Muscle layer of duodenum (tissue), 2 donors: ENCODE measurements around the gene CISH.

ENCODE experiments used
- H3K27ac ChIP-seq: one replicate; pipeline ENCODE4 v1.7.0; 2013; ENCODE audit warnings: mild to moderate bottlenecking, low read length
- H3K27me3 ChIP-seq: one replicate; pipeline ENCODE4 v1.7.0; 2013; ENCODE audit warnings: low read depth, mild to moderate bottlenecking, control low read depth, low read length
- H3K36me3 ChIP-seq, 2 donors: one replicate each; pipeline ENCODE4 v1.7.0; 2013; ENCODE audit warnings: low read length in 2 of 2, control low read depth in 1 of 2, mild to moderate bottlenecking in 1 of 2; ENCODE audit not compliant: insufficient read depth in 2 of 2, control insufficient read depth in 1 of 2
- H3K4me1 ChIP-seq, 2 donors: one replicate each; pipeline ENCODE4 v1.7.0; 2013; ENCODE audit warnings: low read length in 2 of 2, mild to moderate bottlenecking in 2 of 2, control low read depth in 1 of 2, moderate library complexity in 1 of 2; ENCODE audit not compliant: insufficient read depth in 2 of 2, control insufficient read depth in 1 of 2
- H3K4me3 ChIP-seq, 2 donors: one replicate each; pipeline ENCODE4 v1.7.0; 2013; ENCODE audit warnings: low read length in 2 of 2, low read depth in 1 of 2, mild to moderate bottlenecking in 1 of 2
- H3K9me3 ChIP-seq, 2 donors: one replicate each; pipeline ENCODE4 v1.7.0; 2013; ENCODE audit warnings: low read length in 2 of 2, control low read depth in 1 of 2, mild to moderate bottlenecking in 1 of 2; ENCODE audit not compliant: control insufficient read depth in 1 of 2
- donor health status: healthy.

CISH gene

GRCh38 chr3:50635066-50635465, 23.5 kb upstream of the CISH start:
- Histone ChIP-seq H3K27ac (no peak overlapping the region), H3K9me3 (no peaks in the 10 kb centered on the region), H3K4me1 (peaks cover 0 to 6% of the 10 kb centered on the region in 2 donors), H3K36me3 (peaks cover 0 to 2% of the 10 kb centered on the region in 2 donors), H3K4me3 (no peak overlapping the region), H3K27me3 (no peaks in the 10 kb centered on the region)

GRCh38 chr3:50633230-50633790, 21.7 kb upstream of the CISH start:
- no peaks in the 10 kb centered on the region for H3K9me3 ChIP-seq
- no peaks in the 10 kb centered on the region for H3K27me3 ChIP-seq
- no peak overlapping the region for H3K27ac ChIP-seq
- no peak overlapping the region for H3K4me3 ChIP-seq
- H3K36me3 ChIP-seq: no peaks in the 10 kb centered on the region
- peaks cover 0 to 6% of the 10 kb centered on the region in 2 donors for H3K4me1 ChIP-seq

GRCh38 chr3:50632450-50632849, 20.9 kb upstream of the CISH start:
- H3K4me3 ChIP-seq: no peak overlapping the region
- H3K36me3 ChIP-seq: no peaks in the 10 kb centered on the region
- H3K4me1 ChIP-seq: peaks cover 0 to 6% of the 10 kb centered on the region in 2 donors
- H3K27ac ChIP-seq: no peak overlapping the region
- no peaks in the 10 kb centered on the region for H3K9me3 ChIP-seq
- H3K27me3 ChIP-seq: no peaks in the 10 kb centered on the region

- Histone ChIP-seq H3K9me3 (no peaks in the 10 kb centered on the region), H3K4me3 (no peak overlapping the region), H3K36me3 (no peaks in the 10 kb centered on the region), H3K27ac (no peak overlapping the region), H3K4me1 (no peaks in the 10 kb centered on the region), H3K27me3 (no peaks in the 10 kb centered on the region)
Observed at GRCh38 chr3:50630877-50631276, 19.3 kb upstream of the CISH start.

- H3K9me3 ChIP-seq: no peaks in the 10 kb centered on the region
- no peaks in the 10 kb centered on the region for H3K4me1 ChIP-seq
- H3K4me3 ChIP-seq: no peak overlapping the region
- H3K36me3 ChIP-seq: no peaks in the 10 kb centered on the region
- H3K27ac ChIP-seq: no peak overlapping the region
- no peaks in the 10 kb centered on the region for H3K27me3 ChIP-seq
Observed at GRCh38 chr3:50630394-50630793, 18.8 kb upstream of the CISH start.

GRCh38 chr3:50628601-50629000, 17.0 kb upstream of the CISH start:
- H3K36me3 ChIP-seq: no peaks in the 10 kb centered on the region
- no peaks in the 10 kb centered on the region for H3K27me3 ChIP-seq
- no peaks in the 10 kb centered on the region for H3K4me1 ChIP-seq
- no peak overlapping the region for H3K4me3 ChIP-seq
- H3K27ac ChIP-seq: no peak overlapping the region
- no peaks in the 10 kb centered on the region for H3K9me3 ChIP-seq

- Histone ChIP-seq H3K27me3 (no peaks in the 10 kb centered on the region), H3K27ac (no peak overlapping the region), H3K36me3 (peaks cover 0 to under 1% of the 10 kb centered on the region in 2 donors), H3K9me3 (no peaks in the 10 kb centered on the region), H3K4me3 (no peak overlapping the region), H3K4me1 (no peaks in the 10 kb centered on the region)
Observed at GRCh38 chr3:50627407-50628051, 16.0 kb upstream of the CISH start.

GRCh38 chr3:50626401-50626800, 14.8 kb upstream of the CISH start:
- Histone ChIP-seq H3K36me3 (peaks cover 3 to 5% of the 10 kb centered on the region in 2 donors), H3K27ac (no peak overlapping the region), H3K4me3 (no peak overlapping the region), H3K4me1 (no peaks in the 10 kb centered on the region), H3K9me3 (no peaks in the 10 kb centered on the region), H3K27me3 (no peaks in the 10 kb centered on the region)

GRCh38 chr3:50625231-50626182, 13.9 kb upstream of the CISH start:
- no peaks in the 10 kb centered on the region for H3K27me3 ChIP-seq
- peaks cover 3 to 5% of the 10 kb centered on the region in 2 donors for H3K36me3 ChIP-seq
- H3K9me3 ChIP-seq: no peaks in the 10 kb centered on the region
- H3K4me1 ChIP-seq: no peaks in the 10 kb centered on the region
- no peak overlapping the region for H3K4me3 ChIP-seq
- no peak overlapping the region for H3K27ac ChIP-seq

- Histone ChIP-seq H3K27me3 (no peaks in the 10 kb centered on the region), H3K4me1 (peaks cover 0 to 3% of the 10 kb centered on the region in 2 donors), H3K4me3 (no peak overlapping the region), H3K27ac (no peak overlapping the region), H3K36me3 (peaks cover 3 to 5% of the 10 kb centered on the region in 2 donors), H3K9me3 (no peaks in the 10 kb centered on the region)
Observed at GRCh38 chr3:50624634-50625033, 13.1 kb upstream of the CISH start.

- H3K9me3 ChIP-seq: no peaks in the 10 kb centered on the region
- no peaks in the 10 kb centered on the region for H3K27me3 ChIP-seq
- peaks cover 3 to 5% of the 10 kb centered on the region in 2 donors for H3K36me3 ChIP-seq
- H3K4me1 ChIP-seq: peaks cover 0 to 10% of the 10 kb centered on the region in 2 donors
- no peak overlapping the region for H3K27ac ChIP-seq
- no peak overlapping the region for H3K4me3 ChIP-seq
Observed at GRCh38 chr3:50623840-50624474, 12.4 kb upstream of the CISH start.
